ENCODE measurements around the gene NFX1.
A peak's percentile ranks its signal among the peaks of the same experiment; 100 is the strongest.

The NFX1 gene

DNA sequence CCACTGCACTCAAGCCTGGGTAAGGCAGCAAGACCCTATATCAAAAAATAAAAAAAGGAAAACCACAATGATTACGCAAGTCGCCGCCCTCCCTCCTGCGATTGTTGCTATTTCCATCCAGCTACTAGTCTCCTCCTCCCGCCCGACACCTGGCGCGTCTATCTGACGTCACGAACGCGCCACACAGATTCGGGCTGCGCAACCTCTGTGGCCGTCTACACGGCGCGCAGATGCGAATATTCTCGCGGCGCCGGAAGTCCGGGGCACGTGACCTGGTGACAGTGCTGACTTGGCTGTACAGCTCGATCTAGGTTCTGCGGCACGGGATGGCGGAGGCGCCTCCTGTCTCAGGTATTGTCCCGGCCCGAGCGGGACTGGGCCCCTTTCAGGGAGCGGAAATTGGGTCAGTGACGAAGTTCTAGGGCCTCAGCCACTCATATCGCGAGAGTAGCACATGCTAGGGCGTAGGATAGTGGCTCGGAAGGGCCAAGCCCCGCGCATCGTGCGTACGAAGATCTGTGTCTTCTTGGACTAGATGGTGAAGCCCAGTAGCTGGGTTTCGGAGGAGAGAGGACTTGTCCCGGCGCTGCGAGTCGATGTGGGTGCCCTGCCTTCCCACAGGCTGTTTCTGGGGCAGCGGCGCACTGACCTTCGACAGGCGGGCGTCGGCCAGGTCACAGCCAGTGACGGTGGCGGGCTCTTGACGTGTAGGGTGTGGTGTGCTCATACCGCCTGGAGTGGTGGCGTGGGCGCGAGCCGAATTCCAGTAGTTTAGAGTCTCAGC is at the start of gene NFX1 (continued):
- TF ChIP-seq, protein P1, sequence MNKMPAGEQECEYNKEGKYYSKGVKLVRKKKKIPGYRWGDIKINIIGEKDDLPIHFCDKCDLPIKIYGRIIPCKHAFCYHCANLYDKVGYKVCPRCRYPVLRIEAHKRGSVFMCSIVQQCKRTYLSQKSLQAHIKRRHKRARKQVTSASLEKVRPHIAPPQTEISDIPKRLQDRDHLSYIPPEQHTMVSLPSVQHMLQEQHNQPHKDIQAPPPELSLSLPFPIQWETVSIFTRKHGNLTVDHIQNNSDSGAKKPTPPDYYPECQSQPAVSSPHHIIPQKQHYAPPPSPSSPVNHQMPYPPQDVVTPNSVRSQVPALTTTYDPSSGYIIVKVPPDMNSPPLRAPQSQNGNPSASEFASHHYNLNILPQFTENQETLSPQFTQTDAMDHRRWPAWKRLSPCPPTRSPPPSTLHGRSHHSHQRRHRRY (tag by site-specific recombination; IDR thresholded peaks at IDR 0.05) = no peak
- TF ChIP-seq GLIS2 (tag by site-specific recombination; IDR thresholded peaks at IDR 0.05) = no peak
- peak; percentile 36; the same call in 1 of the 2 replicates for TF ChIP-seq WT1 (tag by site-specific recombination; IDR thresholded peaks at IDR 0.05)
- TF ChIP-seq, protein P2, sequence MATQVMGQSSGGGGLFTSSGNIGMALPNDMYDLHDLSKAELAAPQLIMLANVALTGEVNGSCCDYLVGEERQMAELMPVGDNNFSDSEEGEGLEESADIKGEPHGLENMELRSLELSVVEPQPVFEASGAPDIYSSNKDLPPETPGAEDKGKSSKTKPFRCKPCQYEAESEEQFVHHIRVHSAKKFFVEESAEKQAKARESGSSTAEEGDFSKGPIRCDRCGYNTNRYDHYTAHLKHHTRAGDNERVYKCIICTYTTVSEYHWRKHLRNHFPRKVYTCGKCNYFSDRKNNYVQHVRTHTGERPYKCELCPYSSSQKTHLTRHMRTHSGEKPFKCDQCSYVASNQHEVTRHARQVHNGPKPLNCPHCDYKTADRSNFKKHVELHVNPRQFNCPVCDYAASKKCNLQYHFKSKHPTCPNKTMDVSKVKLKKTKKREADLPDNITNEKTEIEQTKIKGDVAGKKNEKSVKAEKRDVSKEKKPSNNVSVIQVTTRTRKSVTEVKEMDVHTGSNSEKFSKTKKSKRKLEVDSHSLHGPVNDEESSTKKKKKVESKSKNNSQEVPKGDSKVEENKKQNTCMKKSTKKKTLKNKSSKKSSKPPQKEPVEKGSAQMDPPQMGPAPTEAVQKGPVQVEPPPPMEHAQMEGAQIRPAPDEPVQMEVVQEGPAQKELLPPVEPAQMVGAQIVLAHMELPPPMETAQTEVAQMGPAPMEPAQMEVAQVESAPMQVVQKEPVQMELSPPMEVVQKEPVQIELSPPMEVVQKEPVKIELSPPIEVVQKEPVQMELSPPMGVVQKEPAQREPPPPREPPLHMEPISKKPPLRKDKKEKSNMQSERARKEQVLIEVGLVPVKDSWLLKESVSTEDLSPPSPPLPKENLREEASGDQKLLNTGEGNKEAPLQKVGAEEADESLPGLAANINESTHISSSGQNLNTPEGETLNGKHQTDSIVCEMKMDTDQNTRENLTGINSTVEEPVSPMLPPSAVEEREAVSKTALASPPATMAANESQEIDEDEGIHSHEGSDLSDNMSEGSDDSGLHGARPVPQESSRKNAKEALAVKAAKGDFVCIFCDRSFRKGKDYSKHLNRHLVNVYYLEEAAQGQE (tag by site-specific recombination; IDR thresholded peaks at IDR 0.05) = no peak
- TF ChIP-seq, protein P3, sequence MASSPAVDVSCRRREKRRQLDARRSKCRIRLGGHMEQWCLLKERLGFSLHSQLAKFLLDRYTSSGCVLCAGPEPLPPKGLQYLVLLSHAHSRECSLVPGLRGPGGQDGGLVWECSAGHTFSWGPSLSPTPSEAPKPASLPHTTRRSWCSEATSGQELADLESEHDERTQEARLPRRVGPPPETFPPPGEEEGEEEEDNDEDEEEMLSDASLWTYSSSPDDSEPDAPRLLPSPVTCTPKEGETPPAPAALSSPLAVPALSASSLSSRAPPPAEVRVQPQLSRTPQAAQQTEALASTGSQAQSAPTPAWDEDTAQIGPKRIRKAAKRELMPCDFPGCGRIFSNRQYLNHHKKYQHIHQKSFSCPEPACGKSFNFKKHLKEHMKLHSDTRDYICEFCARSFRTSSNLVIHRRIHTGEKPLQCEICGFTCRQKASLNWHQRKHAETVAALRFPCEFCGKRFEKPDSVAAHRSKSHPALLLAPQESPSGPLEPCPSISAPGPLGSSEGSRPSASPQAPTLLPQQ (tag by site-specific recombination; IDR thresholded peaks at IDR 0.05) = peak; percentile 73
- TF ChIP-seq, protein P4, sequence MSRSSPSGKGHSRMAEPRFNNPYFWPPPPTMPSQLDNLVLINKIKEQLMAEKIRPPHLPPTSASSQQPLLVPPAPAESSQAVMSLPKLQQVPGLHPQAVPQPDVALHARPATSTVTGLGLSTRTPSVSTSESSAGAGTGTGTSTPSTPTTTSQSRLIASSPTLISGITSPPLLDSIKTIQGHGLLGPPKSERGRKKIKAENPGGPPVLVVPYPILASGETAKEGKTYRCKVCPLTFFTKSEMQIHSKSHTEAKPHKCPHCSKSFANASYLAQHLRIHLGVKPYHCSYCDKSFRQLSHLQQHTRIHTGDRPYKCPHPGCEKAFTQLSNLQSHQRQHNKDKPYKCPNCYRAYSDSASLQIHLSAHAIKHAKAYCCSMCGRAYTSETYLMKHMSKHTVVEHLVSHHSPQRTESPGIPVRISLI (tag by site-specific recombination; IDR thresholded peaks at IDR 0.05) = no peak
- no peak for TF ChIP-seq ZNF776 (tag by site-specific recombination; IDR thresholded peaks at IDR 0.05; ENCODE audit: borderline replicate concordance)
- peak; percentile 7; the same call in 1 of the 2 replicates for TF ChIP-seq ZBTB20 (tag by site-specific recombination; IDR thresholded peaks at IDR 0.05)
- TF ChIP-seq ZNF433 (tag by site-specific recombination; IDR thresholded peaks at IDR 0.05; ENCODE audit: low read depth) = no peak
- no peak for TF ChIP-seq OVOL3 (tag by site-specific recombination; IDR thresholded peaks at IDR 0.05)
- peak; percentile 61 for TF ChIP-seq EGR2 (tag by site-specific recombination; IDR thresholded peaks at IDR 0.05; ENCODE audit: low read depth)
- TF ChIP-seq, protein P5, sequence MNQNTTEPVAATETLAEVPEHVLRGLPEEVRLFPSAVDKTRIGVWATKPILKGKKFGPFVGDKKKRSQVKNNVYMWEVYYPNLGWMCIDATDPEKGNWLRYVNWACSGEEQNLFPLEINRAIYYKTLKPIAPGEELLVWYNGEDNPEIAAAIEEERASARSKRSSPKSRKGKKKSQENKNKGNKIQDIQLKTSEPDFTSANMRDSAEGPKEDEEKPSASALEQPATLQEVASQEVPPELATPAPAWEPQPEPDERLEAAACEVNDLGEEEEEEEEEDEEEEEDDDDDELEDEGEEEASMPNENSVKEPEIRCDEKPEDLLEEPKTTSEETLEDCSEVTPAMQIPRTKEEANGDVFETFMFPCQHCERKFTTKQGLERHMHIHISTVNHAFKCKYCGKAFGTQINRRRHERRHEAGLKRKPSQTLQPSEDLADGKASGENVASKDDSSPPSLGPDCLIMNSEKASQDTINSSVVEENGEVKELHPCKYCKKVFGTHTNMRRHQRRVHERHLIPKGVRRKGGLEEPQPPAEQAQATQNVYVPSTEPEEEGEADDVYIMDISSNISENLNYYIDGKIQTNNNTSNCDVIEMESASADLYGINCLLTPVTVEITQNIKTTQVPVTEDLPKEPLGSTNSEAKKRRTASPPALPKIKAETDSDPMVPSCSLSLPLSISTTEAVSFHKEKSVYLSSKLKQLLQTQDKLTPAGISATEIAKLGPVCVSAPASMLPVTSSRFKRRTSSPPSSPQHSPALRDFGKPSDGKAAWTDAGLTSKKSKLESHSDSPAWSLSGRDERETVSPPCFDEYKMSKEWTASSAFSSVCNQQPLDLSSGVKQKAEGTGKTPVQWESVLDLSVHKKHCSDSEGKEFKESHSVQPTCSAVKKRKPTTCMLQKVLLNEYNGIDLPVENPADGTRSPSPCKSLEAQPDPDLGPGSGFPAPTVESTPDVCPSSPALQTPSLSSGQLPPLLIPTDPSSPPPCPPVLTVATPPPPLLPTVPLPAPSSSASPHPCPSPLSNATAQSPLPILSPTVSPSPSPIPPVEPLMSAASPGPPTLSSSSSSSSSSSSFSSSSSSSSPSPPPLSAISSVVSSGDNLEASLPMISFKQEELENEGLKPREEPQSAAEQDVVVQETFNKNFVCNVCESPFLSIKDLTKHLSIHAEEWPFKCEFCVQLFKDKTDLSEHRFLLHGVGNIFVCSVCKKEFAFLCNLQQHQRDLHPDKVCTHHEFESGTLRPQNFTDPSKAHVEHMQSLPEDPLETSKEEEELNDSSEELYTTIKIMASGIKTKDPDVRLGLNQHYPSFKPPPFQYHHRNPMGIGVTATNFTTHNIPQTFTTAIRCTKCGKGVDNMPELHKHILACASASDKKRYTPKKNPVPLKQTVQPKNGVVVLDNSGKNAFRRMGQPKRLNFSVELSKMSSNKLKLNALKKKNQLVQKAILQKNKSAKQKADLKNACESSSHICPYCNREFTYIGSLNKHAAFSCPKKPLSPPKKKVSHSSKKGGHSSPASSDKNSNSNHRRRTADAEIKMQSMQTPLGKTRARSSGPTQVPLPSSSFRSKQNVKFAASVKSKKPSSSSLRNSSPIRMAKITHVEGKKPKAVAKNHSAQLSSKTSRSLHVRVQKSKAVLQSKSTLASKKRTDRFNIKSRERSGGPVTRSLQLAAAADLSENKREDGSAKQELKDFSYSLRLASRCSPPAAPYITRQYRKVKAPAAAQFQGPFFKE (tag by site-specific recombination; IDR thresholded peaks at IDR 0.05; ENCODE audit: borderline replicate concordance) = no peak
- no peak for TF ChIP-seq ZNF311 (tag by site-specific recombination; IDR thresholded peaks at IDR 0.05; ENCODE audit: borderline replicate concordance)
- TF ChIP-seq, protein P6, sequence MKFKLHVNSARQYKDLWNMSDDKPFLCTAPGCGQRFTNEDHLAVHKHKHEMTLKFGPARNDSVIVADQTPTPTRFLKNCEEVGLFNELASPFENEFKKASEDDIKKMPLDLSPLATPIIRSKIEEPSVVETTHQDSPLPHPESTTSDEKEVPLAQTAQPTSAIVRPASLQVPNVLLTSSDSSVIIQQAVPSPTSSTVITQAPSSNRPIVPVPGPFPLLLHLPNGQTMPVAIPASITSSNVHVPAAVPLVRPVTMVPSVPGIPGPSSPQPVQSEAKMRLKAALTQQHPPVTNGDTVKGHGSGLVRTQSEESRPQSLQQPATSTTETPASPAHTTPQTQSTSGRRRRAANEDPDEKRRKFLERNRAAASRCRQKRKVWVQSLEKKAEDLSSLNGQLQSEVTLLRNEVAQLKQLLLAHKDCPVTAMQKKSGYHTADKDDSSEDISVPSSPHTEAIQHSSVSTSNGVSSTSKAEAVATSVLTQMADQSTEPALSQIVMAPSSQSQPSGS (tag by site-specific recombination; IDR thresholded peaks at IDR 0.05; ENCODE audit: low read depth) = peak; percentile 95
- no peak for TF ChIP-seq ZNF548 (tag by site-specific recombination; IDR thresholded peaks at IDR 0.05)
- no peak for TF ChIP-seq ZNF157 (tag by site-specific recombination; IDR thresholded peaks at IDR 0.05)
- TF ChIP-seq ZNF169 (tag by site-specific recombination; IDR thresholded peaks at IDR 0.05) = no peak
- TF ChIP-seq, protein P7, sequence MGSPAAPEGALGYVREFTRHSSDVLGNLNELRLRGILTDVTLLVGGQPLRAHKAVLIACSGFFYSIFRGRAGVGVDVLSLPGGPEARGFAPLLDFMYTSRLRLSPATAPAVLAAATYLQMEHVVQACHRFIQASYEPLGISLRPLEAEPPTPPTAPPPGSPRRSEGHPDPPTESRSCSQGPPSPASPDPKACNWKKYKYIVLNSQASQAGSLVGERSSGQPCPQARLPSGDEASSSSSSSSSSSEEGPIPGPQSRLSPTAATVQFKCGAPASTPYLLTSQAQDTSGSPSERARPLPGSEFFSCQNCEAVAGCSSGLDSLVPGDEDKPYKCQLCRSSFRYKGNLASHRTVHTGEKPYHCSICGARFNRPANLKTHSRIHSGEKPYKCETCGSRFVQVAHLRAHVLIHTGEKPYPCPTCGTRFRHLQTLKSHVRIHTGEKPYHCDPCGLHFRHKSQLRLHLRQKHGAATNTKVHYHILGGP (tag by site-specific recombination; IDR thresholded peaks at IDR 0.05) = no peak
- peak; percentile 82 for TF ChIP-seq ZNF335 (tag by site-specific recombination; conservative IDR thresholded peaks at IDR 0.05)
- TF ChIP-seq, protein P8, sequence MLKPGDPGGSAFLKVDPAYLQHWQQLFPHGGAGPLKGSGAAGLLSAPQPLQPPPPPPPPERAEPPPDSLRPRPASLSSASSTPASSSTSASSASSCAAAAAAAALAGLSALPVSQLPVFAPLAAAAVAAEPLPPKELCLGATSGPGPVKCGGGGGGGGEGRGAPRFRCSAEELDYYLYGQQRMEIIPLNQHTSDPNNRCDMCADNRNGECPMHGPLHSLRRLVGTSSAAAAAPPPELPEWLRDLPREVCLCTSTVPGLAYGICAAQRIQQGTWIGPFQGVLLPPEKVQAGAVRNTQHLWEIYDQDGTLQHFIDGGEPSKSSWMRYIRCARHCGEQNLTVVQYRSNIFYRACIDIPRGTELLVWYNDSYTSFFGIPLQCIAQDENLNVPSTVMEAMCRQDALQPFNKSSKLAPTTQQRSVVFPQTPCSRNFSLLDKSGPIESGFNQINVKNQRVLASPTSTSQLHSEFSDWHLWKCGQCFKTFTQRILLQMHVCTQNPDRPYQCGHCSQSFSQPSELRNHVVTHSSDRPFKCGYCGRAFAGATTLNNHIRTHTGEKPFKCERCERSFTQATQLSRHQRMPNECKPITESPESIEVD (tag by site-specific recombination; IDR thresholded peaks at IDR 0.05) = no peak
